Caco-2 (cell line): ENCODE measurements around the gene CD276. TPM values are rescaled to one million over a fixed set of nuclear protein-coding genes. Genes with fewer than 3 reads are reported as not detected.

Source experiments
- BruUV-seq: library from RNA; stranded (reverse); fragments of 400-500 nt; replicated peaks from 2 replicates; lab custom pipeline; 2021; lab: Mats Ljungman, UMichigan
- CTCF ChIA-PET: fragments of 300-600 bp; sonication (Branson Sonifier 250); formaldehyde crosslinking; loops from one replicate; lab custom pipeline; 2022; ENCODE audit warnings: antibody characterized with exemption; lab: Charles Lee
- POLR2A ChIA-PET: fragments of 300-600 bp; sonication (Branson Sonifier 250); formaldehyde crosslinking; loops from one replicate; lab custom pipeline; 2022; ENCODE audit warnings: antibody characterized with exemption; lab: Charles Lee
- DNase-seq, 2 experiments: peaks; one replicate each; pipeline versions ENCODE4 v3.0.0 to v3.0.0-alpha.2; 2020 to 2022
- H3K27me3 ChIP-seq: replicated peaks from 2 replicates; pipeline ENCODE4 v1.6.0; 2011; ENCODE audit warnings: low read length; ENCODE audit not compliant: control insufficient read depth, insufficient read depth
- H3K36me3 ChIP-seq: 2 replicates; pipeline ENCODE4 v1.5.1; 2011; ENCODE audit warnings: low read length; ENCODE audit not compliant: control insufficient read depth, insufficient read depth
- H3K4me1 ChIP-seq: fragments of 250-450 bp; sonication (Bioruptor Pico); 2 replicates; pipeline ENCODE4 v1.5.1; 2020; ENCODE audit warnings: mild to moderate bottlenecking
- H3K4me3 ChIP-seq: 2 replicates; pipeline ENCODE4 v1.5.1; 2011; ENCODE audit warnings: low read depth, mild to moderate bottlenecking, control low read depth, low read length
- H3K9me3 ChIP-seq: fragments of 250-450 bp; sonication (Bioruptor Pico); 2 replicates; pipeline ENCODE4 v1.5.1; 2020; ENCODE audit warnings: mild to moderate bottlenecking, moderate library complexity
- H3K27ac Mint-ChIP-seq: one replicate; pipeline ENCODE4 v1.8.0; 2022; ENCODE audit warnings: mixed read lengths; ENCODE audit not compliant: unreplicated experiment
- H3K27me3 Mint-ChIP-seq: one replicate; pipeline ENCODE4 v1.8.0; 2022; ENCODE audit warnings: mixed read lengths; ENCODE audit not compliant: insufficient read depth, unreplicated experiment
- H3K36me3 Mint-ChIP-seq: one replicate; pipeline ENCODE4 v1.8.0; 2022; ENCODE audit warnings: mild to moderate bottlenecking, mixed read lengths; ENCODE audit not compliant: insufficient read depth, unreplicated experiment
- H3K4me1 Mint-ChIP-seq: one replicate; pipeline ENCODE4 v1.8.0; 2022; ENCODE audit warnings: low read depth, mixed read lengths; ENCODE audit not compliant: unreplicated experiment
- H3K4me3 Mint-ChIP-seq: one replicate; pipeline ENCODE4 v1.8.0; 2022; ENCODE audit warnings: mild to moderate bottlenecking, moderate library complexity, mixed read lengths; ENCODE audit not compliant: unreplicated experiment
- H3K9me3 Mint-ChIP-seq: one replicate; pipeline ENCODE4 v1.8.0; 2022; ENCODE audit warnings: mixed read lengths; ENCODE audit not compliant: unreplicated experiment
- intact Hi-C: fragments of 100-400 bp; cut with micrococcal nuclease; formaldehyde crosslinking; loops from one replicate; pipeline ENCODE4 v1.10.0; 2022; ENCODE audit not compliant: unreplicated experiment
- total RNA-seq: library from RNA; stranded (reverse); gene quantifications from 2 replicates; pipeline ENCODE4 v1.2.3, GENCODE V29; 2022
- TF ChIP-seq, protein P1 (sequence below), 2 experiments: fragments of 200-600 bp in 1 of 2; IDR thresholded peaks; 1 replicate in 1 of 2; 2 replicates in 1 of 2; pipeline versions ENCODE4 v1.5.1 to v1.8.0; 2011 to 2022; ENCODE audit warnings: antibody characterized with exemption in 1 of 2, control low read depth in 1 of 2, inconsistent platforms in 1 of 2, low read depth in 1 of 2, low read length in 1 of 2, mild to moderate bottlenecking in 1 of 2, moderate library complexity in 1 of 2; ENCODE audit not compliant: insufficient read depth in 1 of 2, severe bottlenecking in 1 of 2, unreplicated experiment in 1 of 2

Gene CD276
- total RNA-seq, 1 experiment from 2014 or later, result 74.2 TPM

DNA sequence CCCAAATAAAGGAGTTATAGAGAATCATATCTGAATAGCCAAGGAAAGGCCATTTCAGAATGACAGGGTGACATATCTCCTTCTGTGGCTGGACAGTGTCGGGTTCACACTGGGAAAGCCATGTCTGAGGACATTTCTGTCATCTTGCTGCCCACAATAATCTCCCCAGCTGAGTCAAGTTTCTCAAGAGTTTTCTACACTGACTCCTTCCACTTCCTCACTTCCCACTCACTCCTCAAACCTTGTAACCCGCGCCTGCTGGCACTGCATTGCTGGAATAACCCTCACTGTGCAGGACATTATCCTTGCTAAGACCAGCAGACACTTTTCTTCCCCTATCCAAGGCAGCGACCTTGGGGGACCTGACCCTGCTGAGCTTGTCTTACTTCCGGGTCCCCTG lies 74.3 kb downstream of the CD276 start:
- Mint-ChIP-seq H3K4me3 (no peak overlapping the region), H3K27ac (no peak overlapping the region), H3K9me3 (no peaks in the 10 kb centered on the region), H3K4me1 (no peaks in the 10 kb centered on the region), H3K36me3 (no peaks in the 10 kb centered on the region), H3K27me3 (peaks cover 13% of the 10 kb centered on the region)
- intact Hi-C loops, result no loop called here
- no peaks in the 10 kb centered on the region for H3K9me3 ChIP-seq
- ChIA-PET POLR2A (no interaction called here), CTCF (no interaction called here)
- no peak for DNase-seq
- no TSS peak for BruUV-seq
- TF ChIP-seq, protein P1, sequence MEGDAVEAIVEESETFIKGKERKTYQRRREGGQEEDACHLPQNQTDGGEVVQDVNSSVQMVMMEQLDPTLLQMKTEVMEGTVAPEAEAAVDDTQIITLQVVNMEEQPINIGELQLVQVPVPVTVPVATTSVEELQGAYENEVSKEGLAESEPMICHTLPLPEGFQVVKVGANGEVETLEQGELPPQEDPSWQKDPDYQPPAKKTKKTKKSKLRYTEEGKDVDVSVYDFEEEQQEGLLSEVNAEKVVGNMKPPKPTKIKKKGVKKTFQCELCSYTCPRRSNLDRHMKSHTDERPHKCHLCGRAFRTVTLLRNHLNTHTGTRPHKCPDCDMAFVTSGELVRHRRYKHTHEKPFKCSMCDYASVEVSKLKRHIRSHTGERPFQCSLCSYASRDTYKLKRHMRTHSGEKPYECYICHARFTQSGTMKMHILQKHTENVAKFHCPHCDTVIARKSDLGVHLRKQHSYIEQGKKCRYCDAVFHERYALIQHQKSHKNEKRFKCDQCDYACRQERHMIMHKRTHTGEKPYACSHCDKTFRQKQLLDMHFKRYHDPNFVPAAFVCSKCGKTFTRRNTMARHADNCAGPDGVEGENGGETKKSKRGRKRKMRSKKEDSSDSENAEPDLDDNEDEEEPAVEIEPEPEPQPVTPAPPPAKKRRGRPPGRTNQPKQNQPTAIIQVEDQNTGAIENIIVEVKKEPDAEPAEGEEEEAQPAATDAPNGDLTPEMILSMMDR (IDR thresholded peaks at IDR 0.05; ENCODE audit: insufficient read depth in 1 of 2, low read depth in 1 of 2, low read length in 1 of 2, severe bottlenecking in 1 of 2, unreplicated experiment in 1 of 2), result no peak
- H3K4me3 ChIP-seq, result no peak overlapping the region
- H3K4me1 ChIP-seq, result no peaks in the 10 kb centered on the region
- no peaks in the 10 kb centered on the region; the same call in 1 of the 2 replicates for H3K27me3 ChIP-seq
- H3K36me3 ChIP-seq, result no peaks in the 10 kb centered on the region

DNA sequence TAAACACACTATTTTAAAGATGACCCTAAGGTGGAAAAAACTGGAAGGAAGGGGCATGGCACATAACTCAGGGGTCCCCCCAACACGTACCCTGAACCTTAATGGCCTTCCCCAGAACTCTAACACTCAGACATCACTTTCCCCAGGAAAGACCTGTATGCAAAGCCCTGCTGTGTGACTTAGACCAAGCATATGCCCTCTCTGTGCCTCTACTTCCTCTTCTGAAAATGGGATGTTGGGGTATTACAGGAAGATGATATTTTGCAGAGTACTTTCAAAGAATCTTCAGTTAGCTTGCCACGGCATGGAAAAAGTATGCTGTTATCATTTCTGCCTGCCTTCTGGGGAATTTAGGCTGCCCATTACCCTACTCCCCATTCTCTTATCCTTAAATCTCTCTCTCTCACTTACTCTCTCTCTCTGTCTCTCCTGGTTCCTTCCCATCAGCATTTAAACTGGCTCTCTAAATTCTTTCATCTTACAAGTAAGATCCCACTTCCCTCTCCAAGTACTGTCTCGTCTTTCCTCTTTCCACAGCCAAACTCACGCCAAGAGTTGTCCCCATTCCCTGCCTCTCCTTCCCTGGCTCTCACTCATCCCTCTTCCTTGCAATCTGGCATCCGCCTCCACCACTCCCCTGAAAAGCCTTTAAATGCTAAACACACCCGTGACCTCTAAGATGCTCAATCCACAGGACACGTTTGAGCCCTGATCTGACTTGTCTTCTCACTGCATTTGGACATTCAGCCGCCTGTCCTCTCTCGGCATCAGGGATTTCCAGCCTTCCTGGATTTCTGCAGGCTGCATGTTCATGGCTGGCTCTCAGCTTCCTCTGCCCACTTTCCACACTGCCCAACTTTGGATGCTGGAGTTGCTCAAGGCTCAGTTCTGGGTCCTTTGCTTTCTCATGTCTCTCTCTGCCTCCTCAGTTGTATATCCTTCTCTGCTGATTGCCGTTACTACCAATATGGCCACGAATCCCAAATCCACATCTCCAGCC lies 76.4 kb downstream of the CD276 start:
- TF ChIP-seq, protein P1 (IDR thresholded peaks at IDR 0.05; ENCODE audit: insufficient read depth in 1 of 2, low read depth in 1 of 2, low read length in 1 of 2, severe bottlenecking in 1 of 2, unreplicated experiment in 1 of 2), result no peak

DNA sequence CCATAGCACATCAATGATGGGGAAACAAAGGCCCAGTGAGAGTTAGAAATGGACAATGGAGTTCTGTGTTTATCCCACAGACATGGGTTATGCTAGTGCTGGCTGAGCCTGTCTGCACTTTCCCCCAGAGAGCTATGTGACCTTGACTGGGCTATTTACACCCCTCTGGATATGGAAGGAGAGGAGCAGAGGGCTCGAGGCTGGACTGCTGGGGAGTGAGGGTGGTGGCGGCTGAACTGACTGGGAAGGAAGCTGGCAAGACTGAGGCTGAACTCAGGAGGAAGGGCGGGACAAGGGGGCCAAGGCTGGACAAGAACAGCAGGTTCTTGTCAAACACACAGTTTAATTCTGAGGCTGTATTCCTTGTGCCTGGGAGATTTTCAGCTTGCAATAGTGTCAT lies 79.7 kb downstream of the CD276 start:
- Histone ChIP-seq H3K4me1 (no peaks in the 10 kb centered on the region), H3K27me3 (no peaks in the 10 kb centered on the region), H3K9me3 (no peaks in the 10 kb centered on the region), H3K4me3 (no peak overlapping the region), H3K36me3 (no peaks in the 10 kb centered on the region)
- TF ChIP-seq, protein P1 (IDR thresholded peaks at IDR 0.05; ENCODE audit: insufficient read depth in 1 of 2, low read depth in 1 of 2, low read length in 1 of 2, severe bottlenecking in 1 of 2, unreplicated experiment in 1 of 2), result no peak
- Mint-ChIP-seq H3K9me3 (peaks cover 9% of the 10 kb centered on the region), H3K27me3 (peaks cover 16% of the 10 kb centered on the region), H3K27ac (no peak overlapping the region), H3K36me3 (no peaks in the 10 kb centered on the region), H3K4me3 (no peak overlapping the region), H3K4me1 (no peaks in the 10 kb centered on the region)
- ChIA-PET CTCF (no interaction called here), POLR2A (no interaction called here)
- DNase-seq, result no peak
- intact Hi-C loops, result no loop called here
- no TSS peak for BruUV-seq

More for the DNA sequence above, 76.4 kb downstream of the CD276 start:
- ChIA-PET POLR2A (no interaction called here), CTCF (no interaction called here)
- no peak for DNase-seq
- no peaks in the 10 kb centered on the region for H3K4me1 Mint-ChIP-seq
- no peaks in the 10 kb centered on the region for H3K36me3 Mint-ChIP-seq
- no peaks in the 10 kb centered on the region for H3K36me3 ChIP-seq
- H3K4me3 ChIP-seq, result no peak overlapping the region
- no peaks in the 10 kb centered on the region; the same call in 1 of the 2 replicates for H3K27me3 ChIP-seq
- BruUV-seq, result no TSS peak
- no peaks in the 10 kb centered on the region for H3K9me3 ChIP-seq
- no peak overlapping the region for H3K27ac Mint-ChIP-seq
- no peaks in the 10 kb centered on the region for H3K9me3 Mint-ChIP-seq
- H3K27me3 Mint-ChIP-seq, result peaks cover 5% of the 10 kb centered on the region
- no peak overlapping the region for H3K4me3 Mint-ChIP-seq
- intact Hi-C loops, result no loop called here
- no peaks in the 10 kb centered on the region for H3K4me1 ChIP-seq

Other genes with a start within 250 kb of the CD276 start
- not detected in 2 replicates for gene REC114, start 241.2 kb upstream of the CD276 start, total RNA-seq
- gene NPTN, start 51.0 kb upstream of the CD276 start, total RNA-seq, result 124 TPM in 2 replicates
- gene INSYN1, start 69.0 kb downstream of the CD276 start, total RNA-seq, result 0.41 TPM in 1 of 2 replicates, not detected in the other
- not detected in 2 replicates for gene TBC1D21, start 189.2 kb downstream of the CD276 start, total RNA-seq
- gene LOXL1, start 242.1 kb downstream of the CD276 start, total RNA-seq, result 1.3 and 3.7 TPM in 2 replicates